Measurements from ENCODE around the gene MLH1. TPM values are rescaled to one million over a fixed set of nuclear protein-coding genes. Genes with fewer than 3 reads are reported as not detected.

Gene MLH1
- total RNA-seq, 1 experiment from 2014 or later, result 51.0 TPM

DNA sequence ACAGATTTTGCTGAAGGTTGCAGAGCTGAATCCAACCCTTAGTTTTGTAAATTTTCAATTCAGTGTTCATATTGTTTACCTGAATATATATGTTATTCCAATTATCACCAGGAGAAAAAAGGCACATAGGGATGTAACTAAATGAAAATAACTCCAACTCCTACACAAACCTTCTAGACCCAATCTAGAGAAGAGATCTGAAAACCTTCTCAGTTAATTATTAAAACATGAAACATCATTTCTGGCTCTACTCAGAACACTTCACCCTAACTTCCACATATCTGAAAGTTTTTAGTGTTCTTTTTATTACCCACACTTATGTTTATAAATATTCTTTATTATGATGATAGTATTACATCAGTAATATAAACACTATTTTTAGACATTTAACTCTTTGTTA lies 104.5 kb downstream of the MLH1 start:
- Histone ChIP-seq H3K4me3 (ENCODE audit: low read depth, low read length) (no peak overlapping the region), H3K4me1 (no peaks in the 10 kb centered on the region), H3K36me3 (ENCODE audit: control insufficient read depth, insufficient read depth, low read length) (no peaks in the 10 kb centered on the region), H3K9me3 (no peaks in the 10 kb centered on the region; the same call in 1 of the 2 replicates), H3K27me3 (replicated peaks; ENCODE audit: control insufficient read depth, insufficient read depth, low read length) (no peaks in the 10 kb centered on the region)
- Mint-ChIP-seq H3K36me3 (ENCODE audit: insufficient read depth, unreplicated experiment) (peaks cover 14% of the 10 kb centered on the region), H3K27me3 (ENCODE audit: insufficient read depth, unreplicated experiment) (no peaks in the 10 kb centered on the region), H3K4me3 (ENCODE audit: unreplicated experiment) (no peak overlapping the region), H3K9me3 (ENCODE audit: unreplicated experiment) (no peaks in the 10 kb centered on the region), H3K27ac (ENCODE audit: unreplicated experiment) (no peak overlapping the region), H3K4me1 (ENCODE audit: low read depth, unreplicated experiment) (no peaks in the 10 kb centered on the region)
- TF ChIP-seq, protein P1, sequence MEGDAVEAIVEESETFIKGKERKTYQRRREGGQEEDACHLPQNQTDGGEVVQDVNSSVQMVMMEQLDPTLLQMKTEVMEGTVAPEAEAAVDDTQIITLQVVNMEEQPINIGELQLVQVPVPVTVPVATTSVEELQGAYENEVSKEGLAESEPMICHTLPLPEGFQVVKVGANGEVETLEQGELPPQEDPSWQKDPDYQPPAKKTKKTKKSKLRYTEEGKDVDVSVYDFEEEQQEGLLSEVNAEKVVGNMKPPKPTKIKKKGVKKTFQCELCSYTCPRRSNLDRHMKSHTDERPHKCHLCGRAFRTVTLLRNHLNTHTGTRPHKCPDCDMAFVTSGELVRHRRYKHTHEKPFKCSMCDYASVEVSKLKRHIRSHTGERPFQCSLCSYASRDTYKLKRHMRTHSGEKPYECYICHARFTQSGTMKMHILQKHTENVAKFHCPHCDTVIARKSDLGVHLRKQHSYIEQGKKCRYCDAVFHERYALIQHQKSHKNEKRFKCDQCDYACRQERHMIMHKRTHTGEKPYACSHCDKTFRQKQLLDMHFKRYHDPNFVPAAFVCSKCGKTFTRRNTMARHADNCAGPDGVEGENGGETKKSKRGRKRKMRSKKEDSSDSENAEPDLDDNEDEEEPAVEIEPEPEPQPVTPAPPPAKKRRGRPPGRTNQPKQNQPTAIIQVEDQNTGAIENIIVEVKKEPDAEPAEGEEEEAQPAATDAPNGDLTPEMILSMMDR (IDR thresholded peaks at IDR 0.05; ENCODE audit: insufficient read depth in 1 of 2, low read depth in 1 of 2, low read length in 1 of 2, severe bottlenecking in 1 of 2, unreplicated experiment in 1 of 2), result no peak
- POLR2A ChIA-PET, result no interaction called here
- CTCF ChIA-PET, result no interaction called here
- intact Hi-C loops (cut with micrococcal nuclease; ENCODE audit: unreplicated experiment), result no loop called here
- BruUV-seq (replicated peaks), result no TSS peak
- no peak for DNase-seq

DNA sequence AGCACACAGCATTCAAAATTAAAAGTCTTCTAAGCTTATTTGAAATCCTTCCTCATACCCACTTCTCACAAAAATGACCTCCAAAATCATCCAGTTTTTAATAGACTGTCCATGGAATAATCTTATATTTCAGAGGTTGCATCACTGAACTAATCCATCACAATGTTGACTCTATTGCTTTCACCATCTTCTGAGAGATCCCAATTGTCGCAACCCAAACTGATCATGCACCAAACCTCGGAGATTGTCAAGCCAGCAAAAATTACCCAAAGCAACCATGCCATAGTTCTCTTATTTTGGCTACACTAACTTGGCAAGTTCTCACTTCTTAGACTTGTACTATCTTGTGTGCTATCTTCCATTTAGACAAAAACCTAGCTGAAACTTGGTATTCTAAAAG lies 105.6 kb downstream of the MLH1 start:
- ChIA-PET POLR2A (no interaction called here), CTCF (no interaction called here)
- TF ChIP-seq, protein P1 (IDR thresholded peaks at IDR 0.05; ENCODE audit: insufficient read depth in 1 of 2, low read depth in 1 of 2, low read length in 1 of 2, severe bottlenecking in 1 of 2, unreplicated experiment in 1 of 2), result no peak
- Histone ChIP-seq H3K27me3 (replicated peaks; ENCODE audit: control insufficient read depth, insufficient read depth, low read length) (no peaks in the 10 kb centered on the region), H3K9me3 (no peaks in the 10 kb centered on the region; the same call in 1 of the 2 replicates), H3K4me3 (ENCODE audit: low read depth, low read length) (no peak overlapping the region), H3K36me3 (ENCODE audit: control insufficient read depth, insufficient read depth, low read length) (no peaks in the 10 kb centered on the region), H3K4me1 (no peaks in the 10 kb centered on the region)
- DNase-seq, result no peak
- peaks cover 11% of the 10 kb centered on the region for H3K36me3 Mint-ChIP-seq (ENCODE audit: insufficient read depth, unreplicated experiment)
- no peak overlapping the region for H3K27ac Mint-ChIP-seq (ENCODE audit: unreplicated experiment)
- peaks cover 7% of the 10 kb centered on the region for H3K4me1 Mint-ChIP-seq (ENCODE audit: low read depth, unreplicated experiment)
- H3K27me3 Mint-ChIP-seq (ENCODE audit: insufficient read depth, unreplicated experiment), result no peaks in the 10 kb centered on the region
- H3K4me3 Mint-ChIP-seq (ENCODE audit: unreplicated experiment), result no peak overlapping the region
- BruUV-seq (replicated peaks), result no TSS peak
- H3K9me3 Mint-ChIP-seq (ENCODE audit: unreplicated experiment), result no peaks in the 10 kb centered on the region
- intact Hi-C loops (cut with micrococcal nuclease; ENCODE audit: unreplicated experiment), result no loop called here

DNA sequence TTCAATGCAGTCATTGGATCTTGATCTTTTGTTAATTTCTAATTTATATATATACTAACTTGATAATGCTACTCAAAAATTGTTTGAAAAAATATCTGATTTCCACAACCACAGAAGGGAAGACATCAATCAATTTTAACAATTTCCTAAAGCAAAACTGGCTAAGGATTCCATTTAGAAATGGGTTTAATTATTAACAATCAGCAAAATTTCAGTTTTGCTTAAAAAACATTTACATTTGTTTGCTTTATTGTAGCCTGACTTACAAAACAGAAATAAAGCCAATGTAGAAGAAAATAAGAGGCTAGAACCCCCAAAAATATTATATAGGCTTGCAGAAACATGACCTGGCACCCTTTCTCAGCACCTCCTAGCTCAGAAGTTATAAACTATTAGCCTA lies 106.2 kb downstream of the MLH1 start:
- H3K4me3 Mint-ChIP-seq (ENCODE audit: unreplicated experiment), result no peak overlapping the region
- Histone ChIP-seq H3K27me3 (replicated peaks; ENCODE audit: control insufficient read depth, insufficient read depth, low read length) (no peaks in the 10 kb centered on the region), H3K4me3 (ENCODE audit: low read depth, low read length) (no peak overlapping the region), H3K9me3 (no peaks in the 10 kb centered on the region; the same call in 1 of the 2 replicates), H3K4me1 (no peaks in the 10 kb centered on the region), H3K36me3 (ENCODE audit: control insufficient read depth, insufficient read depth, low read length) (no peaks in the 10 kb centered on the region)
- BruUV-seq (replicated peaks), result no TSS peak
- no peaks in the 10 kb centered on the region for H3K27me3 Mint-ChIP-seq (ENCODE audit: insufficient read depth, unreplicated experiment)
- POLR2A ChIA-PET, result no interaction called here
- H3K9me3 Mint-ChIP-seq (ENCODE audit: unreplicated experiment), result no peaks in the 10 kb centered on the region
- no peak for DNase-seq
- intact Hi-C loops (cut with micrococcal nuclease; ENCODE audit: unreplicated experiment), result no loop called here
- no peak overlapping the region for H3K27ac Mint-ChIP-seq (ENCODE audit: unreplicated experiment)
- TF ChIP-seq, protein P1 (IDR thresholded peaks at IDR 0.05; ENCODE audit: insufficient read depth in 1 of 2, low read depth in 1 of 2, low read length in 1 of 2, severe bottlenecking in 1 of 2, unreplicated experiment in 1 of 2), result no peak
- peaks cover 7% of the 10 kb centered on the region for H3K4me1 Mint-ChIP-seq (ENCODE audit: low read depth, unreplicated experiment)
- H3K36me3 Mint-ChIP-seq (ENCODE audit: insufficient read depth, unreplicated experiment), result peaks cover 8% of the 10 kb centered on the region
- CTCF ChIA-PET, result no interaction called here

Data from Caco-2 (cell line).